HAP-1 (cell line): ENCODE data around the gene SMARCD1.
"Not testable (repeated sequence)": the region's sequence is repeated elsewhere in the genome, so short reads cannot be mapped to it uniquely, and the experiment has no call there.

Experiments used
- DNase-seq, 2 experiments: peaks; one replicate each; pipeline ENCODE4 v3.0.0-alpha.2; 2016 to 2020; ENCODE audit warnings: low spot score in 2 of 2
- H3K27me3 ChIP-seq: fragments of 250-450 bp; sonication (Bioruptor Pico); 2 replicates; pipeline ENCODE4 v1.5.1; 2020; ENCODE audit warnings: low read depth, mild to moderate bottlenecking, moderate library complexity
- H3K36me3 ChIP-seq: fragments of 250-450 bp; sonication (Bioruptor Pico); replicated peaks from 2 replicates; pipeline ENCODE4 v1.5.1; 2020; ENCODE audit warnings: mild to moderate bottlenecking
- H3K4me1 ChIP-seq: fragments of 250-450 bp; sonication (Bioruptor Pico); 2 replicates; pipeline ENCODE4 v1.5.1; 2020; ENCODE audit warnings: mild to moderate bottlenecking
- H3K4me3 ChIP-seq: fragments of 250-450 bp; sonication (Bioruptor Pico); 2 replicates; pipeline ENCODE4 v1.5.1; 2020; ENCODE audit warnings: mild to moderate bottlenecking, moderate library complexity
- H3K9me3 ChIP-seq: fragments of 250-450 bp; sonication (Bioruptor Pico); 2 replicates; pipeline ENCODE4 v1.5.1; 2020; ENCODE audit warnings: mild to moderate bottlenecking, moderate library complexity
- in situ Hi-C: fragments of 300-500 bp; cut with MboI; formaldehyde crosslinking; loops from 3 replicates; pipeline ENCODE4 v1.14.3; 2020; ENCODE audit warnings: low sequenced_read_pairs, inconsistent platforms, mixed read lengths

The SMARCD1 gene

DNA sequence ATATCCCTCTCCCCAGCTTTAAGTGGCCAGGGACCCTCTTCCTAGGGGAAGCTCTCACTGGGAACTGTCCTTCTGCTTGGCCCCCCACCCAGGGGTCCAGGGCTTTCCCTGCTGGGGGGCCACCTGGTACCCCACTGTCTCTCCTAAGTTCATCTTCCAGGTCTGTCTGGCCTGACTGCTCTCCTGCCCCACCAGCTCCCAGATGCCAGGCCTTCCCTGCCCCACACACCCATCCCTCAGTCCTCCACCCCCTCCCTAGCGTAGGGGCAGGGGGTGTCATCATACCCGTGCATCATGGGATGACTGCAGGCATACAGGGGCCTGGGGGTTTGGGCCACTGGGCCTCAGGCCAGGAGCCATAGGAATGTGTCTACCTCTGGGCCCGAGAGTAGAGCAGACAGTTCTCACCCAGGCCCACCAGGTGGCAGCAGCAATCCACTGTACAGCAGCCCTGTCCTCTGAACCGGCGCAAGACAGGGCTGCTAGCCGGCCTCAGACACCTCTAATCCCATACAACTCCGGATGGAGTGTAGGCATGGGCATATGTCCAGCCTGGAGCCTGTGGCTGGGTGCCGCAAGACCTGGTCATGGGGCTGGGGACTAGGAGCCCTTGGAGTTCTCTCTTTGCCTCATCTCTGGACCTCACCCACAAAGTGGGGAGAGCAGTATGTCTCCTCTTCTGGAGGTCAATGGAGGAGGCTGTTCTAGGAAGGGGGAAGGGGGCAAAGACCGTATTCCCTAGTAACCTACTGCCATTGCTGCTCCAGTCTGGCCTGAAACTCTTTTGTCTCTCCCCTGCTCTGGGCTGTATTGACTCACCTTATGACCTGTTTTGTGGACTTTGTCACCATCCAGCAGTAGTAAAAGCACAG, 10.0 kb upstream of the SMARCD1 start:
- Histone ChIP-seq H3K36me3 (peaks cover 3% of the 10 kb centered on the region; the same call in 1 of the 2 replicates), H3K9me3 (no peaks in the 10 kb centered on the region), H3K4me1 (peaks cover 3% of the 10 kb centered on the region; the same call in 1 of the 2 replicates), H3K27me3 (no peaks in the 10 kb centered on the region), H3K4me3 (no peak overlapping the region)
- in situ Hi-C loops, result loop anchor here (10.0 kb wide), 1 partner anchor 100 kb away; no protein-coding TSS in a partner anchor
- peak; percentile 75 to 90 for DNase-seq

DNA sequence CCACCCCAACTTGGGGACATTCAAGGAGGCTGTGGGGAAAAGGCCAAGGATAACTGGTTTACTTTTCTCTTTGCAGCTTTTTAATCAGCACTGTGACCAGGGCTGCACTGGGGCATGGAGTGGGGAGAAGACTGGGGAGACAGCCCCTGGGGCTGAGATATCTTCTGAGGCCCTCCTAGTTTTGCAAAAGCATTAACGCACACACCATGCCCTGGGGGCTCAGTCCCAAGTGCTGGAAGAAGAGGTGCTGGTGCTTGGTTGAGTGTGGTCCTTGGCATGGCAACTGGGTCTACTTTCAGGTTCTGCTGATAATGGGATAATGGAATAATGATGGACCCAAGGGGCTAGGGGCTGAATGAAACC, 9.4 kb upstream of the SMARCD1 start:
- Histone ChIP-seq H3K4me1 (no peaks in the 10 kb centered on the region), H3K36me3 (0 out of 2 replicates have a peak, but pooled peaks cover 3% of the 10 kb centered on the region), H3K4me3 (no peak overlapping the region), H3K9me3 (no peaks in the 10 kb centered on the region), H3K27me3 (no peaks in the 10 kb centered on the region)
- no peak for DNase-seq
- in situ Hi-C loops, result loop anchor here (10.0 kb wide), 1 partner anchor 99 kb away; no protein-coding TSS in a partner anchor

DNA sequence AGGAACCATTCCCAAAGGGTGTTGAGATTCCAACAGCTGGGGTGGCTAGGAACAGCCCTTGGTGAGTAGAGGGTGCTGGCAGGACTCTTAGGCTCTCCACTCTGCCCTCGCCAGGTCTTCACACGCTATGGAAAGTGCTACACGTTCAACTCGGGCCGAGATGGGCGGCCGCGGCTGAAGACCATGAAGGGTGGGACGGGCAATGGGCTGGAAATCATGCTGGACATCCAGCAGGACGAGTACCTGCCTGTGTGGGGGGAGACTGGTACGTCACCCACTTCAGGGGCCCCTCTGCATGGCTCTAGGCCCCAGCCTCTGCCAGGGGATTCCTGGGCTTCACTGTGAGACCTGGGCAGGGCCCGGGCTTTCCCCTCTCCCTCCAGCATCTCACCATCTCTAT, 8.0 kb upstream of the SMARCD1 start:
- Histone ChIP-seq H3K4me3 (no peak overlapping the region), H3K4me1 (no peaks in the 10 kb centered on the region), H3K27me3 (no peaks in the 10 kb centered on the region), H3K36me3 (0 out of 2 replicates have a peak, but pooled peaks cover 3% of the 10 kb centered on the region), H3K9me3 (no peaks in the 10 kb centered on the region)
- DNase-seq, result no peak
- in situ Hi-C loops, result loop anchor here (10.0 kb wide), 1 partner anchor 98 kb away; no protein-coding TSS in a partner anchor

DNA sequence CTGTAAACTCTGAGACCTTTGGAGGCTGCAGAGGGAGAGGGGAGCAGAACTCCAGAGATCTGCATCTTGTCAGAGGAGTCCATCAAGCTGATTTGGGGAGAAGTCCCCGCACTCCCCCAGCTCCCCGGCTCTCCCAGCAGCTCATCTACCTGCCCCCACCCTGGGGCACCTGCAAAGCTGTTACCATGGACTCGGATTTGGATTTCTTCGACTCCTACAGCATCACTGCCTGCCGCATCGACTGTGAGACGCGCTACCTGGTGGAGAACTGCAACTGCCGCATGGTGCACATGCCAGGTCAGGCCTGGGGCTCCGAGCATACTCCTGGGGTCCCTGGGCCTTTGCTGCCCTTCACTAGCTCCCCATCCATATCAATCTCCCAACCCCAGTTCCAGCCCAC, 6.9 kb upstream of the SMARCD1 start:
- Histone ChIP-seq H3K4me3 (no peak overlapping the region), H3K36me3 (0 out of 2 replicates have a peak, but pooled peaks cover 3% of the 10 kb centered on the region), H3K9me3 (no peaks in the 10 kb centered on the region), H3K27me3 (no peaks in the 10 kb centered on the region), H3K4me1 (no peaks in the 10 kb centered on the region)
- no peak for DNase-seq
- in situ Hi-C loops, result loop anchor here (10.0 kb wide), 1 partner anchor 97 kb away; no protein-coding TSS in a partner anchor

DNA sequence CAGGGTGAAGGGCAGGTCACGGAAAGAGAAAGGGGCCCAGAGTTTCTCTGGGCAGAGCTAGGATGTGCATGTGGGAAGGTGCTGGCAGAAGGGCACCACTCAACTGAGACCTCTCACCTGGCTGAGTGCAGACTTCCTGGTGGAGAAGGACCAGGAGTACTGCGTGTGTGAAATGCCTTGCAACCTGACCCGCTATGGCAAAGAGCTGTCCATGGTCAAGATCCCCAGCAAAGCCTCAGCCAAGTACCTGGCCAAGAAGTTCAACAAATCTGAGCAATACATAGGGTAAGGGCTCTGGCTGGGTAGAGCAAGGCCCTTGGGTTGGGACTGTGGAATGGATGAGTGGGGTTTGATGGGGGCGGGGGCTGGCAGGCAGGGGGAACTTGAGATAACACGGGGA, 5.4 kb upstream of the SMARCD1 start:
- H3K27me3 ChIP-seq, result no peaks in the 10 kb centered on the region
- no peak for DNase-seq
- H3K4me3 ChIP-seq, result no peak overlapping the region
- 0 out of 2 replicates have a peak, but pooled peaks cover 3% of the 10 kb centered on the region for H3K36me3 ChIP-seq
- H3K9me3 ChIP-seq, result no peaks in the 10 kb centered on the region
- in situ Hi-C loops, result loop anchor here (10.0 kb wide), 1 partner anchor 95 kb away; no protein-coding TSS in a partner anchor
- peaks cover 4% of the 10 kb centered on the region; the same call in 1 of the 2 replicates for H3K4me1 ChIP-seq

DNA sequence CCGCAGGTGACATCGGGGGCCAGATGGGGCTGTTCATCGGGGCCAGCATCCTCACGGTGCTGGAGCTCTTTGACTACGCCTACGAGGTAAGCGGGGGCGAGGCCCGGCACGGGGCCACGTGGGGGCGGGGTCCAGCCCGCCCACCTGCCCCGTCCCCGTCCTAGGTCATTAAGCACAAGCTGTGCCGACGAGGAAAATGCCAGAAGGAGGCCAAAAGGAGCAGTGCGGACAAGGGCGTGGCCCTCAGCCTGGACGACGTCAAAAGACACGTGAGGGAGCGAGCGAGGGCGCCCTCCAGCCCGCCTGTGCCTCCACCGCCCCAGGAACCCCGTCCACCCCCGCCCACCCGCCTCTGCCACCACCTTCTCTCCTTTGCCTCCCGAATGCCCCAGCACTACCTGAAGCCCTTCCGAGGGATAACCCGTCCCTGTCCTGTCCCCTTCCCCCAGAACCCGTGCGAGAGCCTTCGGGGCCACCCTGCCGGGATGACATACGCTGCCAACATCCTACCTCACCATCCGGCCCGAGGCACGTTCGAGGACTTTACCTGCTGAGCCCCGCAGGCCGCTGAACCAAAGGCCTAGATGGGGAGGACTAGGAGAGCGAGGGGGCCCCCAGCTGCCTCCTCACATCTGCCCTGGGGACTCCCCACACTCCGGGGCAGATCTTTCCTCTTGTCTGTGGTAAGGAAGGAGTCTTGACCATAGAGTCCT, 3.9 kb upstream of the SMARCD1 start:
- Histone ChIP-seq H3K9me3 (no peaks in the 10 kb centered on the region), H3K27me3 (no peaks in the 10 kb centered on the region), H3K4me1 (peaks cover 7% of the 10 kb centered on the region; the same call in 1 of the 2 replicates), H3K36me3 (no peaks in the 10 kb centered on the region), H3K4me3 (no peak overlapping the region)
- in situ Hi-C loops, result no loop called here
- DNase-seq, result no peak

DNA sequence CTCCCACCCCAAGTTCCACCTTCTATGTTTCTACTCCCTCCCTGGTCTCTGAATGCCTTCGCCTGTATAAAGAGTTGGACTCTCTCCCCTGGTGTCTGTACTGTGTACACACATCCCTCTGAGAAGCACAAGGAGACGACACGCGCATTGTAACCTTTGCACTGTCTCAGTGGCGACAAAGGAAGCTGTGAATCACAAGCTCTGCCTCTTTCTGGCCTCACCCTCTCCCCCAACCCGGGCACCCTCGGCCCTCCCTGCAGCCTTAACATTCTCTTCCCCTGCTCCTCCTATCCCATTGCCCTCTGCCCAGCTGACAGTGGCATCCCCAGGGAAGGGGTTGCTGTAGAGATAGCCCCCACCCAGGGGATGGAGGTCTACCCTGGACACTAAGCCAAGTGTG, 2.5 kb upstream of the SMARCD1 start:
- Histone ChIP-seq H3K9me3 (no peaks in the 10 kb centered on the region), H3K27me3 (no peaks in the 10 kb centered on the region), H3K4me3 (no peak overlapping the region), H3K36me3 (peaks cover 12% of the 10 kb centered on the region), H3K4me1 (peaks cover 7% of the 10 kb centered on the region; the same call in 1 of the 2 replicates)
- in situ Hi-C loops, result no loop called here
- no peak for DNase-seq

DNA sequence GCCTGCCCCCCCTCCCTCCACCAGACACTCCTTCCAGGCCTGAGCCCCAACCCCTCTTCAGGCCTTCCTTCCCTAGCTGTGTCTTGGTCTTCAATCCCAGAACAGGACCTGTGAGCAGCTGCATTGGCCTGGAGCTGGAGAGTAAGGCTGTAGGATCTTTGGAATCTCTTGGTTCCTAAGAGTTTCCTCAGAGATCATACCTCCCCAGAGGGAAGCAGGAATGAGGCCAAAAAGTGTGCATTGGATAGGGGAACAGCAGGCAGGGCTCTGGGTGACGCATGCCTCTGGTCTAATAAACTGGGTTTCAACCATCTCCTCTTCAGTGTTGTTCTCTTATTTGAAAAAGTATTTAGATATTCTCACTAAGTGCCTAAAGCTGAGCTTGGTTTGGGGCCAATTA, 1.8 kb upstream of the SMARCD1 start:
- in situ Hi-C loops, result no loop called here
- Histone ChIP-seq H3K4me1 (peaks cover 7% of the 10 kb centered on the region; the same call in 1 of the 2 replicates), H3K4me3 (no peak overlapping the region), H3K9me3 (no peaks in the 10 kb centered on the region), H3K27me3 (no peaks in the 10 kb centered on the region), H3K36me3 (peaks cover 17% of the 10 kb centered on the region)
- no peak for DNase-seq

DNA sequence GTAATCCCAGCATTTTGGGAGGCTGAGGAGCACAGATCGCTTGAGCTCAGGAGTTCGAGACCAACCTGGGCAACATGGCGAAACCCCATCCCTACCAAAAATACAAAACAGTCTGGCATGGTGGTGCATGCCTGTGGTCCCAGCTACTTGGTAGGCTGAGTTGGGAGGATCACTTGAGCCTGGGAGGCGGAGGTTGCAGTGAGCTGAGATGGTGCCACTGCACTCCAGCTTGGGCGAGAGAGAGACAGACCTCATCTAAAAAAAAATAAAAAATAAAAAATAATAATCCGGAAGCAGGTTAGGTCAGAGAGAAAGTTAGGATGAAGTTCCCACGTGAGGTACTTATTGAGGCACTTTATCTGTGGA, 750 bp upstream of the SMARCD1 start:
- H3K4me1 ChIP-seq, in situ Hi-C loops, H3K27me3 ChIP-seq, DNase-seq, H3K9me3 ChIP-seq: not testable (repeated sequence)
- Histone ChIP-seq H3K4me3 (peak overlapping the region; percentile 74), H3K36me3 (peaks cover 28% of the 10 kb centered on the region)

DNA sequence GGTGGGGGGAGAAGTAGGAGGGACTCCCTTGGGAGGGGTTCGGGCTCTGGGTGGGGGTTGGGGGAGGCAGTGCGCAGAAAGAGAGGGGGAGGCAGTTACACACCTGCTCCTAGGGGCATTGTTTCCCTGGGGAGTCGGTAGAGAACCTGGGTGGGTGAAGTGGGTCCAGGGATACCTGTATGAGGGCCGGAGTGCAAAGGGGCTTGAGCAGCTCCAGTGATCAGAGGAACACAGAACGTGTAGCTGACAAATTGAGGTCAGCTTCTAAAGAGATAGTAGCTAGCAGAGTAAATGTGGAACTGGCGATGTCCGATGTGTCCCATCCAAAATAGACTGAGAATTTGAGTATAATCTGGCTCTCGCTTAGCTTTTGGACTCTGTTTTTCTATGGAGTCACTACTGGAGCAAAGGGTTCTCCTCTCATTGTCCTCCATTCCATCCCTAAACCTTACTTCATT, 502 bp downstream of the SMARCD1 start:
- peaks cover 40% of the 10 kb centered on the region for H3K36me3 ChIP-seq
- no peaks in the 10 kb centered on the region for H3K27me3 ChIP-seq
- peak in 1 of 2 experiments; percentile 47 for DNase-seq
- no peaks in the 10 kb centered on the region for H3K9me3 ChIP-seq
- H3K4me3 ChIP-seq, result peak overlapping the region; percentile 74
- peaks cover 7% of the 10 kb centered on the region; the same call in 1 of the 2 replicates for H3K4me1 ChIP-seq
- in situ Hi-C loops, result no loop called here

DNA sequence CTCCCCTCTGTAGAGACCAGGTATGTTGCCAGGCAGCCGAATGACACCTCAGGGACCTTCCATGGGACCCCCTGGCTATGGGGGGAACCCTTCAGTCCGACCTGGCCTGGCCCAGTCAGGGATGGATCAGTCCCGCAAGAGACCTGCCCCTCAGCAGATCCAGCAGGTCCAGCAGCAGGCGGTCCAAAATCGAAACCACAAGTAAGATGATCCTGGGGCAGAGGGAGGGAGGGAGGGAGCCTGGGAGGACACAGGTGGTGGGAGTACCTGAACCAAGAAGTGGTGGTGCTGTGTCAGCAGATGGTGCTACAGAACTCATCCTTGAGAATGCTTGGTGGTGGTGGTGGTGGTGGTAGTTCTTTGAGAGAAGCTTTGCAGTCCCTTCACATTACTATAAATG, 1.0 kb downstream of the SMARCD1 start:
- Histone ChIP-seq H3K36me3 (peaks cover 44% of the 10 kb centered on the region), H3K4me3 (peak overlapping the region; percentile 74), H3K27me3 (no peaks in the 10 kb centered on the region), H3K4me1 (peaks cover 7% of the 10 kb centered on the region; the same call in 1 of the 2 replicates), H3K9me3 (no peaks in the 10 kb centered on the region)
- in situ Hi-C loops, result no loop called here
- no peak for DNase-seq

DNA sequence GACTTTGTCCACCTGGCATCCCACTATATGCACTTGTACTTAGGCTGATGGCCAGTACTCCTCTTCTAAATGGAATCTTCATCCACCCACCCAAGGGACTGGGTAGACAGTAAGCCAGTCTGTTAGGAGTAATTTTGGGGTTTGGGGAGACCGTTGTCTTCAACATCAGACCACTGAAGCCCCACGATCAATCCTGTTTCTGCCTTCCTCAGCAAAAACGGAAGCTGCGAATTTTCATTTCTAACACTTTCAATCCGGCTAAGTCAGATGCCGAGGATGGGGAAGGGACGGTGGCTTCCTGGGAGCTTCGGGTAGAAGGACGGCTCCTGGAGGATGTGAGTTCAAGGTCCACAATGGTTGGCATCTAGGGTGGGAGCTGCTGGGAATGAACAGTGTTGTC, 2.0 kb downstream of the SMARCD1 start:
- Histone ChIP-seq H3K27me3 (no peaks in the 10 kb centered on the region), H3K9me3 (no peaks in the 10 kb centered on the region), H3K4me3 (no peak overlapping the region), H3K36me3 (peaks cover 51% of the 10 kb centered on the region), H3K4me1 (peaks cover 7% of the 10 kb centered on the region; the same call in 1 of the 2 replicates)
- in situ Hi-C loops, result no loop called here
- no peak for DNase-seq

DNA sequence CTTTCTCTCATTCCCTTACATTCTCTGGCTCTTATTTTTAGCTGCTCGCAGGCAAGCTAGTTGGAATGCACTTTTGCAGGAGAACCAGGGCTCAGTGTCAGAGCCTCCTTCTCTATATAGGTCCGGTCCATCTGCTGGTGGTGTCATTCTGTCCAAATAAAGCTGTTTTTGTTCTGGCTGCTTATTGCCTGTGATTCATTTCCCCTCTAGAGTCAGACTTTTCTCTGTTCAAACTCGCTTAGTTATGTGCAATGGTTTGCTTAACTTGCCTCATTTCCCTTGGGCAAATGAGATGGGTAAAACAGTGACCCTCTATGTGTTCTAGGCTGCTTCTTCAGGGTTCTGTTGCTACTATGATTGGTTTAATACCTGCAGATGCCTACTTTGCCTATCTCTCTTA, 2.9 kb downstream of the SMARCD1 start:
- Histone ChIP-seq H3K36me3 (peaks cover 56% of the 10 kb centered on the region), H3K9me3 (no peaks in the 10 kb centered on the region), H3K4me1 (peaks cover 7% of the 10 kb centered on the region; the same call in 1 of the 2 replicates), H3K4me3 (no peak overlapping the region), H3K27me3 (no peaks in the 10 kb centered on the region)
- in situ Hi-C loops, result no loop called here
- DNase-seq, result no peak
